GM19240 (cell line): Measurements from ENCODE around the gene SLC35C1.
A peak's percentile ranks its signal among the peaks of the same experiment; 100 is the strongest.

Experiments used
- DNase-seq: peaks from one replicate; pipeline ENCODE4 v3.0.0; 2011; ENCODE audit warnings: low spot score; ENCODE audit not compliant: insufficient read length

The SLC35C1 gene

DNA sequence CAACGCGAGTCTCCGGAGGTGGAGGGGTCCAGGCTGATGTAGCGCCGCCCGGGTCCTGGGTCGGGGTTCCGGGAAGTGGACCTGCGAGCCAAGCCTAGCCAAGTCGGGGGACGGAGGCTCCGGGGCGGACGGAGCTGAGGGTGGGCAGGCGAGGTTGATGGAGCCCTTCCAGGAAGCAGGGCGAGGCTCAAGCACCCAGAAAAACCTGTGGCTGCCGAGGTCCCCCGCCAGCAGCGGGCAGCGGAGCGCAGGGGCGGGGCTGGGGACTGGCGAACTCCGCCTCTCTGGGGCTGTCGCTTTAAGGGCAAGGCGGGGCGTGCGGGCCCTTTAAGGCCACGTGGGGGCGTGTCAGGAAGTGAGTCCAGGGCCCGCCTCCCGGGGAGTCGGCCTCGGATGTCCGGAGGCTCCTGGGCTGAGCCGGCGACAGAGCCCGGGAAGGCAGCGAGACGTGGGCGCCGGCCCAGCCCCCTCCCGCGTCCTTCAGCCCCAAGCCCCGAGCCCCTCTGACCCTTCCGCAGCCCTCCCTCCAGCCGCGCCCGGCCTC lies at the start of gene SLC35C1:
Gene SLC35C1 (plus strand): TSS at position 389 of the 544 bp plus-strand sequence. CDS start 653 bp downstream, outside the sequence.
- peak; percentile 96 for DNase-seq

- DNase-seq: no peak
These were observed 49.6 kb upstream of the SLC35C1 start for GRCh38 chr11:45755281-45755859.

DNA sequence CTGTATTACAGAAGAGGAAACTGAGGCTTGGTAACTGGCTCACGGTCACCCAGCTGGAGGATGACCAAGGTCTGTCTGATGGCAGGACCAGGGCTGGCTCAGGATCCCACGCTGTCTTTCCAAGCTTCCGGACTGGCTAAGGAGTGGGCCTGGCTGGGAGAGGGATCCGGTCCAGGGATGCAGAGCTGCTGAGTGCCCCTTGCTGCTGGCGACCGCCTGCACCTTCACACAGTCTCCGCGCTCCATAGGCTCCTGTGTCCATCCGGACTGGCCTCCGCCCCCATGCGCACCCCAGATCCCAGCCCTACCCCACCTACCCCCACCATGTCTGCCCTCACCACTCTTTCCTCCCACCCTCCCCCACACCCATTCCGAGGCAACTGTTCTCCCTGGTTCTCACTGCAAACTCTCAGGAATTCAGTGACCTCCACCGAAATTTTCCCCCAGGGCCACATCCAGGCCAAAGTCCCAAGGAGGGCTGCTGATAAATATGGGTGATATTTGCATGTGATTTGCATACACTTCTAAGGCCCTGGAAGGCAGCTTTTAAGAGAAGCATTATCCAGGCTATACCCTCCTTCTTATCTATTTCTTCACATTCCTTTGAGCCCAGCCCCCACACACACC lies 48.5 kb upstream of the SLC35C1 start:
- DNase-seq: no peak

- no peak for DNase-seq
These were observed 47.3 kb upstream of the SLC35C1 start for GRCh38 chr11:45757672-45758071.

DNA sequence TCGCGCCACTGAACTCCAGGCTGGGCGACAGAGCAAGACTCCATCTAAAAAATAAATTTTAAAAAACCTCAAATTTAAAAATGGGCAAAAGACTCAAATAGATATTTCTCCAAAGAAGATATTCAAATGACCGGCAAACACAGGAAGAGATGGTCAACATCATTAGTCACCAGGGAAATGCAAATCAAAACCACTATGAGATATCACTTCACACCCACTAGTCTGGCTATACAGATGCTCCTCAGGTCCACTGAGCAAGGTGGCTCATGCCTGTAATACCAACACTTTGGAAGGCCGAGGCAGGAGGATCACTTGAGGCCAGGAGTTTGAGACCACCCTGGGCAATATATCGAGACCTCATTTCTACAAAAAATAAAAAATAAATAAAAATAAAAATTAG lies 43.3 kb upstream of the SLC35C1 start:
- DNase-seq: no peak

DNA sequence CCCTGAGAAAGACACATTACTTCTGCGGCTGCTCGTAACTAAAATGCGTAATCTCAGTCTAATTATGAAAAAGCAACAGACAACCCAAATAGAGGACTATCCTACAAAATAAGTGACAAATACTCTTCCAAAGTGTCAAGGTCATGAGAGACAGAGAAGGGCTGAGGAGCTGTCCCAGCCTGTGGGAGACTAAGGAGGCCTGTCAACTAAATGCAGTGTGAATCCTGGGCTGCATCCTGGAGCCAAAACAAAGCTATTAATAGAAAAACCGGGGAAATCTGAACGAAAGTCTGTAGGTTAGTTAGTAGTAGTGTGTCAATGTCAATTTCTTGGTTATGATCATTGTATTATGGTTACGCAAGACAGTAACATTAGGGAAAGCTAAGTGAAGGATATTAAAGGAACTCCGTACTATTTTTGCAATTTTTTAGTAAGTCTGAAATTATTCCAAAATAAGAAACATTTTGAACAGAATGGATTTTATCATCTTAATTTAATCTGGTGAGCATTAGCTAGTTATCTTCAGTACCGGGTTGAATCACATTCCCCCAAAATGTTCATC lies 39.8 kb upstream of the SLC35C1 start:
- DNase-seq: no peak

DNA sequence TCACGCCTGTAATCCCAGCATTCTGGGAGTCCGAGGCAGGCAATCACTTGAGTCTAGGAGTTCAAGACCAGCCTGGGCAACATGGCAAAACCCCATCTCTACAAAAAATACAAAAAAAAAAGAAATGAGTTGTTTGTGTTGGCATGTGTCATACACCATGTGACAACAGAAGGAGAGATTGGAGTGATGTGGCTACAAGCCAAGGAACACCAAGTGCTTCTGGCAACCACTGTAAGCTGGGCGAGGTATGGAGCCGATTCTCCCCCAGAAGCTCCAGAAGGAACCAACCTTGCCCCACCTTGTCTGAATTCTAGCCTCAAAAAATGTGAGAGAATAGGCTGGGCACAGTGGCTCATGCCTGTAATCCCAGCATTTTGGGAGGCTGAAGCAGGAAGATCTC lies 39.1 kb upstream of the SLC35C1 start:
- no peak for DNase-seq

GRCh38 chr11:45766469-45766868 lies 38.5 kb upstream of the SLC35C1 start:
- no peak for DNase-seq

- no peak for DNase-seq
These were observed 36.5 kb upstream of the SLC35C1 start for GRCh38 chr11:45768486-45768885.

GRCh38 chr11:45769960-45770359 lies 35.0 kb upstream of the SLC35C1 start:
- DNase-seq: no peak

DNA sequence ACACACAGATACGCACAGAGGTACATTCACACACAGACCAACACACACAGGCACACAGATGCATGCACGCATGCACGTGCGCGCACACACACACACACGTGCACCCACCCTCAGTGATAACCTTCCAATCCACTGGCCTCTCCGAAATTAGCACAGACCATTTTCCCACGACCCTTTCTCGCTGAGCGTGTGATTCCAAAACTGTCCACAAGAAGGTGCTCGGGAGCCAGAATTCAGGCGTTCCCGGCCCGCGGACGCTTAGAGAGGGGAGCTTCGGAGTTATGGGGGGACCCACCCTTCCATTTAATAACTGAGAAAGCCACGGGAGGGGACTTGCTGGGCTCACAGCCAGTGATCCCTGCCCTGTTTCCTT lies 33.8 kb upstream of the SLC35C1 start:
- peak; percentile 52 for DNase-seq

- DNase-seq: peak; percentile 89
These were observed 33.1 kb upstream of the SLC35C1 start for GRCh38 chr11:45771566-45772448.

GRCh38 chr11:45772449-45772774 lies 32.5 kb upstream of the SLC35C1 start:
- DNase-seq: no peak

GRCh38 chr11:45772986-45773785 lies 31.8 kb upstream of the SLC35C1 start:
- DNase-seq: no peak

GRCh38 chr11:45773786-45774655 lies 30.9 kb upstream of the SLC35C1 start:
- DNase-seq: no peak

DNA sequence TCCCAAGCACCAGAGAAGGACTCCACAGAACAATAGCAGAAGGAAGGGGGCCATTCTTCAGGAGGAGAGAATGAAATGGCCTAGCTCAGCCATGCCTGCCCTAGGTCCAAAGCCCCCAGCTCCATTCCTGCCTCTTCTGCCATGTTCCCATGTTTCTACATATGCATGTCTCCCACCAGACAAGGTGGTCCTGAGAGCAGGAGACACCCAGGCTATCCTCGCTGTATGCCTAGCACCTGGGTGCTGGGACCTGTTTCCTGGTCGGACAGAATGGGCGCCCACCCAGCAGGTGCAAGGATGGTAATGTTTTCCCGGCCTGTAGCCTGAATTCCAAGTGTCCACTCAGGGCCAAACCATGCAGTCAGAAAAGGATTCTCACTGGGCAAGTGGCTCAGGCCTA lies 30.2 kb upstream of the SLC35C1 start:
- DNase-seq: no peak

DNA sequence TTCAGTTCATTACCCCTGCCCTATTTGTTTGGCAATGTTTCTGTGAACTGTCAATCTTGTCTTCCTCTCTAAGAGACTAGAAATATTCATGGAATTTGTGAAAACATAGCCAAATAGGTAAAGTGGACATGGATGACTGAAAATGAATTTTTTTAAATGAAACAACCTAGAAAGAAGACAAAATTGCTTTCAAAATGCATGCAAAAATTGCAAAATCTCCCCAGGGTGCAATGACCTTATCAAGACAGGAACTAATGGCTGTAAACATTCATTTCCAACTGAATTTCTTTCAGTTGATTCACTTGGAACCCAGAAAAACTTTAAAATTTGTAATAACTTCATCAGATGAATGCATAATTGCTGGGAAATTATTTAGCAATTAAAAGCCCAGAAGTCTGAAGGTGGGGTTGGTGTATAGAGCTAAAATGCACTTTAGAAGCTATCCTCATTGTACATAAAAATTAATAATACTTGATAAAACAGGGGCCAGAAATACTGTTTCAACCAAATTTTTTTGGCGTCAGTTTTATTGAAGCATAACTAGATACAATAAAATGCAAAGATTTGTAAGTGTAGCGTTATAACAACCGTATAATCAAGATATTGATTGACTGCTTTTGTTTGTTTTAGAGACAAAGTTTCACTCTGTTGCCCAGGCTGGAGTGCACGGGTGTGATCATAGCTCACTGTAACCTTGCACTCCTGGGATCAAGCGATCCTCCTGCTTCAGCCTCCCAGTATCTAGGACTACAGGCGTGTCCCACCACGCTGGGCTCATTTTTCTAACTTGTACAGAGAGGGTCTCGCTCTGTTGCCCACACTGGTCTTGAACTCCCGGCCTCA lies 27.6 kb upstream of the SLC35C1 start:
- no peak for DNase-seq

- DNase-seq: no peak
These were observed 26.6 kb upstream of the SLC35C1 start for GRCh38 chr11:45778341-45778740.

DNA sequence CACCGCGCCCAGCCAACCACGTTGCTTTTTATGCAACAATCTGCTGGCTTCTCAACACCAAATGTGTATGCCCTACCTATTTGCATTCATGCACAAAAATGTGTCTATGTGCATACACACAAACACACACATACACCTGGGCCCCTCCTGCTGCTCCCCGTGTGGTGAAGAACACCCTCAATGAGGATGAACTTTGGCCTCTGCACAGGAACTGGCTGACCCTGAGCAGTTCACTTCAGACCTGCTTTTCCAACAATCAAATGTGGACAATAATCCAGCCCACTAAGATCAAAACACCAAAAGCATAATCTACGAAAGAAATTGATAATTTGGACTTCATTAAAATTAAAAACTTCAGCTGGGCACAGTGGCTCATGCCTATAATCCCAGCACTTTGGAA lies 25.3 kb upstream of the SLC35C1 start:
- DNase-seq: no peak
